Keratinocyte (primary cell): ENCODE results near the gene CD24. TPM values are rescaled to one million over a fixed set of nuclear protein-coding genes. Genes with fewer than 3 reads are reported as not detected.

Experiments used
- DNase-seq: peaks from one replicate; pipeline ENCODE4 v3.0.0-alpha.2; 2011; ENCODE audit warnings: low read depth, missing footprints, low spot score
- FAIRE-seq: peaks from 2 replicates; lab custom pipeline; 2011; peaks lifted over from hg19 to GRCh38; lab: Jason Lieb, UNC
- H2AFZ ChIP-seq: 2 replicates; pipeline ENCODE4 v1.6.0; 2012; ENCODE audit warnings: low read length, control low read depth, inconsistent platforms; ENCODE audit not compliant: control insufficient read depth
- H3K27ac ChIP-seq: 2 replicates; pipeline ENCODE4 v1.5.1; 2011; ENCODE audit warnings: low read length; ENCODE audit not compliant: control insufficient read depth, insufficient read depth
- H3K27me3 ChIP-seq: 3 replicates; pipeline ENCODE4 v1.6.0; 2011; ENCODE audit warnings: low read length; ENCODE audit not compliant: control insufficient read depth, insufficient read depth; ENCODE audit errors: extremely low read depth
- H3K36me3 ChIP-seq, 2 experiments: 2 replicates in 1 of 2; 3 replicates in 1 of 2; pipeline ENCODE4 v1.5.1; 2011; ENCODE audit warnings: low read length in 2 of 2, mild to moderate bottlenecking in 1 of 2; ENCODE audit not compliant: control insufficient read depth in 2 of 2, insufficient read depth in 2 of 2; ENCODE audit errors: extremely low read depth in 1 of 2
- H3K4me1 ChIP-seq: 3 replicates; pipeline ENCODE4 v1.5.1; 2011; ENCODE audit warnings: low read length; ENCODE audit not compliant: control insufficient read depth, insufficient read depth; ENCODE audit errors: extremely low read depth
- H3K4me2 ChIP-seq: 3 replicates; pipeline ENCODE4 v1.6.0; 2011; ENCODE audit warnings: low read depth, low read length; ENCODE audit not compliant: control insufficient read depth, insufficient read depth; ENCODE audit errors: extremely low read depth
- H3K4me3 ChIP-seq, 3 experiments: fragments of 200-600 bp in 1 of 3; sonication (generic) in 1 of 3; 2 replicates in 2 of 3; 3 replicates in 1 of 3; pipeline ENCODE4 v1.5.1; 2011 to 2016; ENCODE audit warnings: low read length in 3 of 3, mild to moderate bottlenecking in 3 of 3, control low read depth in 2 of 3, inconsistent platforms in 1 of 3, low read depth in 1 of 3, mixed read lengths in 1 of 3, mixed run types in 1 of 3, moderate library complexity in 1 of 3; ENCODE audit not compliant: control insufficient read depth in 2 of 3, insufficient read depth in 2 of 3; ENCODE audit errors: extremely low read depth in 1 of 3
- H3K79me2 ChIP-seq: 2 replicates; pipeline ENCODE4 v1.6.0; 2012; ENCODE audit warnings: low read length; ENCODE audit not compliant: control insufficient read depth, insufficient read depth
- H3K9ac ChIP-seq: 3 replicates; pipeline ENCODE4 v1.6.0; 2011; ENCODE audit warnings: low read length; ENCODE audit not compliant: control insufficient read depth, insufficient read depth; ENCODE audit errors: extremely low read depth
- H3K9me1 ChIP-seq: 3 replicates; pipeline ENCODE4 v1.6.0; 2011; ENCODE audit warnings: low read length; ENCODE audit not compliant: control insufficient read depth, insufficient read depth; ENCODE audit errors: extremely low read depth
- H3K9me3 ChIP-seq: 2 replicates; pipeline ENCODE4 v1.5.1; 2012; ENCODE audit warnings: low read depth, low read length; ENCODE audit not compliant: control insufficient read depth
- H4K20me1 ChIP-seq: 3 replicates; pipeline ENCODE4 v1.6.0; 2011; ENCODE audit warnings: low read length; ENCODE audit not compliant: control insufficient read depth, insufficient read depth; ENCODE audit errors: extremely low read depth
- EZH2 ChIP-seq: IDR thresholded peaks from one replicate; pipeline ENCODE4 v1.6.1; 2012; ENCODE audit warnings: inconsistent platforms, mild to moderate bottlenecking, low read length, moderate library complexity
- dilution Hi-C: fragments of 300-500 bp; cut with MboI; formaldehyde crosslinking; loops from one replicate; pipeline ENCODE4 v1.7.0; 2020; ENCODE audit warnings: low sequenced_read_pairs; ENCODE audit not compliant: extremely low pct_ligation_motif_present
- polyA plus RNA-seq, 5 experiments: library from polyadenylated mRNA; depleted of rRNA in 3 of 5; stranded (reverse) in 3 of 5; stranded (forward) in 1 of 5; unstranded in 1 of 5; fragments of >200 nt; gene quantifications; 1 replicate in 1 of 5; 2 replicates in 3 of 5; 3 replicates in 1 of 5; pipeline versions ENCODE4 v1.2.1 to v1.2.3, GENCODE V29; 2011 to 2012; ENCODE audit warnings: missing spikeins in 2 of 5, low read depth in 1 of 5, low replicate concordance in 1 of 5
- TF ChIP-seq, protein P1 (sequence below), 3 experiments: IDR thresholded peaks in 1 of 3; conservative IDR thresholded peaks in 1 of 3; optimal IDR thresholded peaks in 1 of 3; 2 replicates in 2 of 3; 3 replicates in 1 of 3; pipeline versions ENCODE3 to v1.5.1; 2011; ENCODE audit warnings: low read length in 3 of 3, mild to moderate bottlenecking in 3 of 3, moderate library complexity in 2 of 3, control low read depth in 1 of 3, inconsistent platforms in 1 of 3; ENCODE audit not compliant: insufficient read depth in 2 of 3; ENCODE audit errors: extremely low read depth in 1 of 3

Gene CD24
- polyA plus RNA-seq, 1 donor (not counting 4 experiments of a cell fraction or from before 2014, with no cell fraction given), result 681 TPM

DNA sequence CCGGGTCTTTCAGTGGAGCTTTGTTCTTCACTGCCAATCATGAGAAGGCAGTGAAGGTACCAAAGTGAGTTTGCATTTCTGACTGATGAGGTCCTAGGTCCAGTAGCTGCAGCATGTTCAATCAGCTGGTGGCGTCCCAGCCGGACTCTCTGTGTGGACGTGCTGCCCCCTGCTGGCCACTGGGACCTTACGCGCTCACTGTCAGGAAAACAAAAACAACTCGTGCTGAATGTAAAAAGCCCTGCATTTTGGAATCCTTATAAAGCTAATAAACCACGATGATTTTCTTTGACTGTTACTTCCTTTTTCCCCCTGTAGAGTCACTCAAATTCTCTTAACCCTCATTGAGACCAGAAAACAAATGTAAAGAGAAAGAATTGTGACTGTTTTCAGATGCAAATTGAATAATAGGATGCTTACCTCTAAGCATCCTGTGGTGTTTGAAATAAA, 4.9 kb upstream of the CD24 start:
- H4K20me1 ChIP-seq, result no peaks in the 10 kb centered on the region
- H3K9me1 ChIP-seq, result no peaks in the 10 kb centered on the region
- DNase-seq (no peak), FAIRE-seq (no peak)
- H3K9ac ChIP-seq, result no peak overlapping the region
- H3K9me3 ChIP-seq, result no peaks in the 10 kb centered on the region
- dilution Hi-C loops, result no loop called here
- no peaks in the 10 kb centered on the region for H3K36me3 ChIP-seq
- H3K4me2 ChIP-seq, result no peak overlapping the region
- H3K4me3 ChIP-seq, result no peak overlapping the region
- peaks cover under 1% of the 10 kb centered on the region for H3K79me2 ChIP-seq
- H3K27me3 ChIP-seq, result no peaks in the 10 kb centered on the region
- TF ChIP-seq, protein P1, sequence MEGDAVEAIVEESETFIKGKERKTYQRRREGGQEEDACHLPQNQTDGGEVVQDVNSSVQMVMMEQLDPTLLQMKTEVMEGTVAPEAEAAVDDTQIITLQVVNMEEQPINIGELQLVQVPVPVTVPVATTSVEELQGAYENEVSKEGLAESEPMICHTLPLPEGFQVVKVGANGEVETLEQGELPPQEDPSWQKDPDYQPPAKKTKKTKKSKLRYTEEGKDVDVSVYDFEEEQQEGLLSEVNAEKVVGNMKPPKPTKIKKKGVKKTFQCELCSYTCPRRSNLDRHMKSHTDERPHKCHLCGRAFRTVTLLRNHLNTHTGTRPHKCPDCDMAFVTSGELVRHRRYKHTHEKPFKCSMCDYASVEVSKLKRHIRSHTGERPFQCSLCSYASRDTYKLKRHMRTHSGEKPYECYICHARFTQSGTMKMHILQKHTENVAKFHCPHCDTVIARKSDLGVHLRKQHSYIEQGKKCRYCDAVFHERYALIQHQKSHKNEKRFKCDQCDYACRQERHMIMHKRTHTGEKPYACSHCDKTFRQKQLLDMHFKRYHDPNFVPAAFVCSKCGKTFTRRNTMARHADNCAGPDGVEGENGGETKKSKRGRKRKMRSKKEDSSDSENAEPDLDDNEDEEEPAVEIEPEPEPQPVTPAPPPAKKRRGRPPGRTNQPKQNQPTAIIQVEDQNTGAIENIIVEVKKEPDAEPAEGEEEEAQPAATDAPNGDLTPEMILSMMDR (optimal IDR thresholded peaks at IDR 0.05 in 1 of 3, IDR thresholded peaks at IDR 0.05 in 1 of 3, conservative IDR thresholded peaks at IDR 0.05 in 1 of 3; ENCODE audit: extremely low read depth in 1 of 3, insufficient read depth in 2 of 3, low read length in 3 of 3), result peak; percentile 93 to 98 (median 96)
- TF ChIP-seq EZH2, result no peak
- H3K4me1 ChIP-seq, result peaks cover 7% of the 10 kb centered on the region
- H2AFZ ChIP-seq, result no peak overlapping the region
- H3K27ac ChIP-seq, result no peak overlapping the region

DNA sequence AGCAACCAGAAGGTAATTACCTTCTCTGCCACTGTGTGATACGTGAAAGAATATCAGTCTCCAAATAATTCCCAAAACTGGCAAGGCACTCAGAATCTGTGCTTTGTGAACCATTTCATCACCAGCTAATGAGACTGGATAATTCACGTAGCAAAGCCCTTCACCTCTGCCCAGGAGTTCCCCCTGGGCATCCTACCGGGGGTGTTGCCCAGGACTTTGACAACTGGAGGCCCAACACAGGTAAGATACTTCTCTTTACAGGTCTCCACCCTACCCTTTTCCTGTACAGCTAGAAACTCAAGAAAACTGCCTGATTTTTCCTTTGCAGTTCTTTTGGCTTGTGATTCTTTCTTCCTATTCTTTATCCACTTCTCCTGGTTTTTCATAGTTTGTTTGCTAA, 2.7 kb upstream of the CD24 start:
- Histone ChIP-seq H3K9me3 (no peaks in the 10 kb centered on the region), H3K4me2 (no peak overlapping the region), H2AFZ (no peak overlapping the region), H3K4me3 (no peak overlapping the region), H3K9me1 (no peaks in the 10 kb centered on the region), H3K27ac (no peak overlapping the region), H3K27me3 (no peaks in the 10 kb centered on the region), H3K9ac (no peak overlapping the region), H3K79me2 (peaks cover 22% of the 10 kb centered on the region), H4K20me1 (peaks cover 7% of the 10 kb centered on the region), H3K36me3 (peaks cover 0 to 1% of the 10 kb centered on the region in 2 experiments), H3K4me1 (peaks cover 14% of the 10 kb centered on the region)
- FAIRE-seq (no peak), DNase-seq (no peak)
- dilution Hi-C loops, result no loop called here
- TF ChIP-seq, protein P1 (optimal IDR thresholded peaks at IDR 0.05 in 1 of 3, IDR thresholded peaks at IDR 0.05 in 1 of 3, conservative IDR thresholded peaks at IDR 0.05 in 1 of 3; ENCODE audit: extremely low read depth in 1 of 3, insufficient read depth in 2 of 3, low read length in 3 of 3), result no peak
- no peak for TF ChIP-seq EZH2
